Stomach smooth muscle (tissue), 2 donors: ENCODE data around the gene NDUFB8.

Source experiments
- H3K27ac ChIP-seq: one replicate; pipeline ENCODE4 v1.7.0; 2013; ENCODE audit warnings: mild to moderate bottlenecking, low read length, inconsistent platforms
- H3K27me3 ChIP-seq, 2 donors: one replicate each; pipeline ENCODE4 v1.7.0; 2013; ENCODE audit warnings: low read length in 2 of 2; ENCODE audit not compliant: insufficient read depth in 2 of 2, control insufficient read depth in 1 of 2
- H3K36me3 ChIP-seq, 2 donors: one replicate each; pipeline ENCODE4 v1.7.0; 2013; ENCODE audit warnings: low read length in 2 of 2; ENCODE audit not compliant: control insufficient read depth in 2 of 2, insufficient read depth in 2 of 2
- H3K4me1 ChIP-seq: one replicate; pipeline ENCODE4 v1.7.0; 2013; ENCODE audit warnings: low read length; ENCODE audit not compliant: control insufficient read depth, insufficient read depth
- H3K4me3 ChIP-seq, 2 donors: one replicate each; pipeline ENCODE4 v1.7.0; 2013; ENCODE audit warnings: low read length in 2 of 2
- H3K9ac ChIP-seq, 2 donors: one replicate each; pipeline ENCODE4 v1.7.0; 2013; ENCODE audit warnings: low read length in 2 of 2, mild to moderate bottlenecking in 1 of 2
- H3K9me3 ChIP-seq, 2 donors: one replicate each; pipeline ENCODE4 v1.7.0; 2013; ENCODE audit warnings: low read length in 2 of 2; ENCODE audit not compliant: control insufficient read depth in 2 of 2
- donor health status: healthy.
- donor health status: Pancreatic carcinoma.

NDUFB8 gene

DNA sequence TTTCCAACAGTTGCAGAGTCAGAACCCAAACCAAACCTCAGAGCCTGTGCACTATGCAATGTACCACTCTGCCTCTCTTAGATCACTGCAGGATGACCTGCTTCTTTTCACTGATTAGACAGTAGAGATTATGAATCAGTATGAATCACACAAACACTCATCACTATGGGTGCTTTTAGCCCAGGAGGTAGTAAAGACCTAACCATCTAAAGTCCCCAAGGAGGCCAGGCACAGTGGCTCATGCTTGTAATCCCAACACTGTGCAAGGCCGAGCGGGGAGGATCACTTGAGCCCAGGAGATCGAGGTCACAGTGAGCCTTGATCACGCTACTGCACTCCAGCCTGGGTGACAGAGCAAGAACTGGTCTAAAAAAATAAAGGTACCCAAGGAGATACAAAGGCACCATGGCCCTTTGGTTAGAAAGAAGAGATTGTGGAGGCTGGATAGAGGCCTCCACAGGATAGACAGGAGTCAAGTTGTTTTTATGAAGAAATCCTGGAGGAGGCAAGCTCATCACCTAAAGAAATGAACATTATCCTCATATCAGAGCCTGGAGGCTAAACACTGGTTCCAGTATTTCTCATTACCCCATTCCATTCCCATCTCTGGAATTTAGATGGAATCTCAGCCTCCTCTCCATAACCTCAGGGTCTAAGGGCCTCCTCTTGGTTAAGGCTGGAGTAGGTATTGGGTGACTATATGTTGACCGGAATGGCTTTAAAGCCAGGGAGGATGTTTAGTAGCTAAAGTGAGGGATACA lies 22.9 kb downstream of the NDUFB8 start:
- Histone ChIP-seq H3K36me3 (peaks cover 29 to 42% of the 10 kb centered on the region in 2 donors), H3K27me3 (no peaks in the 10 kb centered on the region), H3K27ac (no peak overlapping the region), H3K4me1 (no peaks in the 10 kb centered on the region), H3K9ac (no peak overlapping the region), H3K9me3 (no peaks in the 10 kb centered on the region), H3K4me3 (no peak overlapping the region)

- H3K9ac ChIP-seq: no peak overlapping the region
- H3K27ac ChIP-seq: no peak overlapping the region
- no peaks in the 10 kb centered on the region for H3K27me3 ChIP-seq
- peaks cover 27 to 45% of the 10 kb centered on the region in 2 donors for H3K36me3 ChIP-seq
- no peak overlapping the region for H3K4me3 ChIP-seq
- no peaks in the 10 kb centered on the region for H3K9me3 ChIP-seq
- no peaks in the 10 kb centered on the region for H3K4me1 ChIP-seq
Observed at GRCh38 chr10:100505164-100505563, 24.5 kb downstream of the NDUFB8 start.

DNA sequence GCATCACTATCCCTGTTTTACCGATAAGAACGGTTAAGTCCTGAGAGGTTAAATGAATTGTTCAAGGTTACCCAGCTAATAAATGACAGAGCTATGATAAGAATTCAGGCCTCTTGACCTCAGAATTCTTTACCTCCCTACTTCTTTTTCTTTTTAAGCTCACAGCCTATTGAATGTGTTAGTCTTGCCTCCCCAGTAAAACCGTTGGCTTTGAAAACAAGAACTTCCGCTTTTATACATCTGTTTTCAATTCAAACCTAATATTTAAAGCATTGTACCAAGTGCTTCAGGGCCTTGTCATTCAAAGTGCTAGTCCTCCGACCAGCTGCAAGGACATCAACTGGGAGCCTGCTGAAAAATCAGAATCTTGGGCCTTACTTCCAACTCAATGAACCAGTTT lies 25.6 kb downstream of the NDUFB8 start:
- no peaks in the 10 kb centered on the region for H3K4me1 ChIP-seq
- no peaks in the 10 kb centered on the region for H3K9me3 ChIP-seq
- peaks cover 38 to 53% of the 10 kb centered on the region in 2 donors for H3K36me3 ChIP-seq
- H3K4me3 ChIP-seq: no peak overlapping the region
- H3K27me3 ChIP-seq: no peaks in the 10 kb centered on the region
- no peak overlapping the region for H3K27ac ChIP-seq
- H3K9ac ChIP-seq: no peak overlapping the region

GRCh38 chr10:100502926-100503494 lies 26.7 kb downstream of the NDUFB8 start:
- H3K4me3 ChIP-seq: no peak overlapping the region
- H3K27me3 ChIP-seq: no peaks in the 10 kb centered on the region
- H3K36me3 ChIP-seq: peaks cover 40 to 64% of the 10 kb centered on the region in 2 donors
- H3K27ac ChIP-seq: no peak overlapping the region
- H3K9ac ChIP-seq: no peak overlapping the region
- no peaks in the 10 kb centered on the region for H3K4me1 ChIP-seq
- H3K9me3 ChIP-seq: no peaks in the 10 kb centered on the region

- Histone ChIP-seq H3K9me3 (no peaks in the 10 kb centered on the region), H3K36me3 (peaks cover 48 to 66% of the 10 kb centered on the region in 2 donors), H3K27me3 (no peaks in the 10 kb centered on the region), H3K4me1 (no peaks in the 10 kb centered on the region), H3K27ac (no peak overlapping the region), H3K9ac (no peak overlapping the region), H3K4me3 (no peak overlapping the region)
Observed at GRCh38 chr10:100501423-100501822, 28.2 kb downstream of the NDUFB8 start.

GRCh38 chr10:100498059-100498458 lies 31.6 kb downstream of the NDUFB8 start:
- Histone ChIP-seq H3K9ac (no peak overlapping the region), H3K4me1 (no peaks in the 10 kb centered on the region), H3K9me3 (no peaks in the 10 kb centered on the region), H3K36me3 (peaks cover 50 to 63% of the 10 kb centered on the region in 2 donors), H3K27me3 (no peaks in the 10 kb centered on the region), H3K27ac (no peak overlapping the region), H3K4me3 (no peak overlapping the region)

GRCh38 chr10:100496567-100496966 lies 33.1 kb downstream of the NDUFB8 start:
- Histone ChIP-seq H3K4me1 (no peaks in the 10 kb centered on the region), H3K27ac (no peak overlapping the region), H3K36me3 (peaks cover 46 to 55% of the 10 kb centered on the region in 2 donors), H3K9ac (no peak overlapping the region), H3K4me3 (no peak overlapping the region), H3K27me3 (no peaks in the 10 kb centered on the region), H3K9me3 (no peaks in the 10 kb centered on the region)

GRCh38 chr10:100490531-100490930 lies 39.1 kb downstream of the NDUFB8 start:
- H3K9me3 ChIP-seq: no peaks in the 10 kb centered on the region
- no peak overlapping the region for H3K9ac ChIP-seq
- peaks cover 31 to 46% of the 10 kb centered on the region in 2 donors for H3K36me3 ChIP-seq
- no peak overlapping the region for H3K4me3 ChIP-seq
- no peaks in the 10 kb centered on the region for H3K4me1 ChIP-seq
- no peaks in the 10 kb centered on the region for H3K27me3 ChIP-seq
- H3K27ac ChIP-seq: no peak overlapping the region

DNA sequence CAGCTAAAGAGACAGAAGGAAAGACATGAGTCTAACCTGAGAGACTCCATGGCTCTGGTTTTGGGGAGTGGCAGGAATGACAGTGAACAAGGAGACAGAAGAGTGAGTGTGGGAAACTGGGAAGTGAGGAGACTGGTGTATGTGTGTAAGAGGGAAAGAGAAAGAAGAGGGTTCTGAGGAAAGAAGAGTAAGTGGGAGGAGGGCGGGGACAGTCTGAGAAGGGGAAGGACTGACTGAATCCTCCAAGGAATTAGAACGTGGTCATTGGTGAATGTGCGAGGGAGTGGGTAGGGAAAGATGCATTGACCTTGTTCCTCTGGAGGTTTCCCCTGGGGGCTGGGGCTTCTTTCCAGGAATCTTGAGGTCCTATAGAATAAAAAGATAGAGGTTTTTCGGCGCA lies 40.3 kb downstream of the NDUFB8 start:
- Histone ChIP-seq H3K4me1 (no peaks in the 10 kb centered on the region), H3K4me3 (no peak overlapping the region), H3K9ac (no peak overlapping the region), H3K27me3 (no peaks in the 10 kb centered on the region), H3K36me3 (peaks cover 27 to 45% of the 10 kb centered on the region in 2 donors), H3K27ac (no peak overlapping the region), H3K9me3 (no peaks in the 10 kb centered on the region)

GRCh38 chr10:100487529-100487928 lies 42.1 kb downstream of the NDUFB8 start:
- Histone ChIP-seq H3K36me3 (peaks cover 27 to 42% of the 10 kb centered on the region in 2 donors), H3K27me3 (no peaks in the 10 kb centered on the region), H3K9me3 (no peaks in the 10 kb centered on the region), H3K4me1 (peaks cover 7% of the 10 kb centered on the region), H3K4me3 (no peak overlapping the region), H3K9ac (no peak overlapping the region), H3K27ac (no peak overlapping the region)
